GM12891 (cell line): ENCODE measurements around the gene TSPAN18.

Experiments
- POLR2A ChIP-seq: IDR thresholded peaks from 2 replicates; pipeline ENCODE4 v1.6.1; 2011; ENCODE audit warnings: low read depth, low read length, control low read depth
- SPI1 ChIP-seq: IDR thresholded peaks from 2 replicates; pipeline ENCODE4 v1.6.1; 2011; ENCODE audit warnings: low read depth, low read length, control low read depth

- TF ChIP-seq POLR2A (no peak), SPI1 (no peak)
Measured at GRCh38 chr11:44694443-44694842, 32.3 kb upstream of the TSPAN18 start.
